Measurements from ENCODE around the gene APOBEC3B.
"Not testable (repeated sequence)": the region's sequence is repeated elsewhere in the genome, so short reads cannot be mapped to it uniquely, and the experiment has no call there.

APOBEC3B gene

DNA sequence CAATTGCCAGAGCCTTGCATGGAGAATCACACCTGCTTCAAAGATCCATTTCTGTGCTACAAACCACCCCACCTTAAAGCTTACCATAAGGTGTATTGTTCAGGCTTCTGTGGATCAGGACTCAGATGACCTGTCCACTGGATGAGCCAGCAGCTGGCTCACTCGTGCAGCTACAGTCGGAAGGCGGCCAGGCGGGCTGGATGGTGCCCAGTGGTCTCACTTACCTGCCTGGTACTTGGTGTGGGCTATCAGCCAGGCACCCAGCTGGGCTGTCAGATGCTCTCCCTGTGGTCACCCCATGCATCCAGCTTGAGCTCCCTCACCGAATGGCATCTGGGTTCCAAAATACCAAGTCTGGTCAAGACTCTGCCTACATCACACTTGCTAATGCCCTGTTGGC, 10.9 kb upstream of the APOBEC3B start:
- H3K27ac ChIP-seq: no peak overlapping the region
- no peak for TF ChIP-seq ZFX (IDR thresholded peaks at IDR 0.05)
- no peak for TF ChIP-seq CTCF (conservative IDR thresholded peaks at IDR 0.05)

DNA sequence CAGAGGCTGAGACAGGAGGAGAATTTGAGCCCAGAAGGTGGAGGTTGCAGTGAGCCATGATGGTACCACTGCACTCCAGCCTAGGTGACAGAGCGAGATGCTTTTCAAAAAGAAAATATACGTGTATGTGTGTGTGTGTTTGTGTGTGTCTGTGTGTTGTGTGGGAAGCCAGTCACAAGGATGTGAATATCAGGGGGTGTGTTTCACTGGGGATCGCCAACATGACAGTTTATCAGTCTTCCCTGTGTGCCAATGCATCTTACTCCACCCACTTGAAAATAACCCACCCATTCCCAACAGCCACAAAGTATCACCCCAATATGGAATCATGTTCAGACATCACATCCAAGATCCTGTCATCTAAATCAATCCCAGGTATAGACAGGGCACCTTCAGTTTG, 10.4 kb upstream of the APOBEC3B start:
- TF ChIP-seq CTCF (conservative IDR thresholded peaks at IDR 0.05) (no peak), ZFX (IDR thresholded peaks at IDR 0.05) (no peak)
- no peak overlapping the region for H3K27ac ChIP-seq

DNA sequence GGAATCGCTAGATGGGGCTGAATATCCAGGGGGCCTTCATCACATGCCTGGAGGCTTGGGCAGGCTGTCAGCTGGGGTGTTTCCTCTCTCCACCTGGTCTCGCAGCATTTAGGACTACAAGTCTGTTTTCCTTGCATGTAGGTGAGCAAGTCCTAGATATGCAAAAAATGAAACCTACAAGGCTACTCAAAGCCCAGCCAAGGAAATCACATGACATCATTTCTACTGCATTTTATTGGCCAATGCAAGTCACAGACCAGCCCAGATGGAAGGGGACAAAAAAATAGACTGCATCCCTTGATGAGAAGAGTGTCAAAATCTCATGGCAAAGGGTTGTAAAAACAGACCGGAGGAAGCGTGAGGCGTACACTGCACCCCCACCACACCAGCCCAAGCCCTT, 9.6 kb upstream of the APOBEC3B start:
- TF ChIP-seq CTCF (conservative IDR thresholded peaks at IDR 0.05): no peak
- no peak for TF ChIP-seq ZFX (IDR thresholded peaks at IDR 0.05)
- H3K27ac ChIP-seq: no peak overlapping the region

- TF ChIP-seq CTCF (conservative IDR thresholded peaks at IDR 0.05): peak; percentile 91
- TF ChIP-seq ZFX (IDR thresholded peaks at IDR 0.05): no peak
- H3K27ac ChIP-seq: no peak overlapping the region
These were observed 8.6 kb upstream of the APOBEC3B start for GRCh38 chr22:38973289-38974169.

DNA sequence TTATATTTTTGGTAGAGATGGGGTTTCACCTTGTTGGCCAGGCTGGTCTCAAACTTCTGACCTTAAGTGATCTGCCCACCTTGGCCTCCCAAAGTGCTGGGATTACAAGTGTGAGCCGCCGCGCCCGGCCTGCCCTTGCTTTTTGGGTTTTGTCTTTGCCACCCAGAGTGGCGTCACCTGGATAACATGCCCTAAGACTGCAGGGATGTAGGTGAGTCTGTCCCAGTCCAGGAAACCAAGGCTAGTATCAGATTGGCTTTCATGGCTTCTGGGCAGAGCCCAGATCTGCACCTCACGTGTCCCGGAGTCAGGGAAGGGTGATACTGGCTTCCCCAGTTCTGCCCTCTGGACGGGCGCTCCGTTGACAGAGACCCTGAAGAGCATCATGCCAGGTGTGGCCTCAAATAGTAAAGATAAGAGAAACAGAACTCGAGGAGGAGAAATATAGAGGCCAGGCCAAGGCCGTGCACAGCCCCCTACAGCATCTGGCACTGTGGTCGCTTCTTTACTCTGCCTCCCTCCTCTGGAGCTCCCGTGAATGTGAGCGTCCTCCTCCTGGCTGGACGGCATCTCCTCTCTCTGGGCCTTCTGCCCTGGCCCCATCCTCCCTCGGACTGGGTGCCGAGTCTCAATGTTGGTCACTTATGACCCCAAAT, 7.8 kb upstream of the APOBEC3B start:
- TF ChIP-seq CTCF (conservative IDR thresholded peaks at IDR 0.05): no peak
- TF ChIP-seq ZFX (IDR thresholded peaks at IDR 0.05): no peak

GRCh38 chr22:38974826-38975175, 7.3 kb upstream of the APOBEC3B start:
- H3K27ac ChIP-seq: no peak overlapping the region
- TF ChIP-seq CTCF (conservative IDR thresholded peaks at IDR 0.05): no peak
- no peak for TF ChIP-seq ZFX (IDR thresholded peaks at IDR 0.05)

More for the DNA sequence above, 7.8 kb upstream of the APOBEC3B start:
- H3K27ac ChIP-seq: no peak overlapping the region

DNA sequence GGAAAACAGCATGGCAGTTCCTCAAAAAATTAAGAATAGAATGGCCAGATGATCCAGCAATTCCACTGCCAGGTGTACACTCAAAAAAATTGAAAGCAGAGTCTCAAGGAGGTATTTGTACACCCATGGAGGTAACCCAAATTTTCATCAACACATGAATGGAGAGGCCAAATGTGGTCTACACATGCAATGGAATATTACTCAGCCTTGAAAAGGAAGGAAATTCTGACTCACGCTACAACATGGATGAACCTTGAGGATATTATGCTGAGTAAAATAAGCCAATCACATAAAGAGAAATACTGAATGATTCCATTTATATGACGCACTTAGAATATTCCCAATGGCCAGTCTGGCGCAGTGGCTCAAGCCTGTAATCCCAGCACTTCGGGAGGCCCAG, 4.9 kb upstream of the APOBEC3B start:
- not testable (repeated sequence) for H3K27ac ChIP-seq

- not testable (repeated sequence) for H3K27ac ChIP-seq
These were observed 1.6 kb upstream of the APOBEC3B start for GRCh38 chr22:38980587-38980986.

Measured in C4-2B (cell line).